WTC11 (cell line): ENCODE results near the gene TMEM161B.

Source experiments
- CBFB ChIP-seq: sonication (generic); formaldehyde crosslinking; IDR thresholded peaks from 2 replicates; pipeline ENCODE4 v1.8.1; 2022; ENCODE audit warnings: mild to moderate bottlenecking, low read depth, missing genetic modification reagents
- CTCF ChIP-seq: fragments of 200-600 bp; IDR thresholded peaks from 2 replicates; pipeline ENCODE4 v1.8.0; 2022; ENCODE audit warnings: antibody characterized with exemption
- E2F5 ChIP-seq: sonication (generic); formaldehyde crosslinking; IDR thresholded peaks from 2 replicates; pipeline ENCODE4 v1.8.1; 2022; ENCODE audit warnings: mild to moderate bottlenecking, moderate library complexity, missing genetic modification reagents
- ESRRA ChIP-seq: sonication (generic); formaldehyde crosslinking; IDR thresholded peaks from 2 replicates; pipeline ENCODE4 v1.8.1; 2022; ENCODE audit warnings: mild to moderate bottlenecking, missing genetic modification reagents, borderline replicate concordance
- FOXP1 ChIP-seq: sonication (generic); formaldehyde crosslinking; IDR thresholded peaks from 2 replicates; pipeline ENCODE4 v1.8.0; 2022; ENCODE audit warnings: missing genetic modification reagents, mild to moderate bottlenecking, moderate library complexity, borderline replicate concordance
- NFYB ChIP-seq: sonication (generic); formaldehyde crosslinking; conservative IDR thresholded peaks from 2 replicates; pipeline ENCODE4 v1.8.0; 2022; ENCODE audit warnings: low read depth, missing genetic modification reagents
- ZBTB21 ChIP-seq: sonication (generic); formaldehyde crosslinking; IDR thresholded peaks from 2 replicates; pipeline ENCODE4 v1.8.1; 2023; ENCODE audit warnings: mild to moderate bottlenecking, missing genetic modification reagents, borderline replicate concordance
- ZNF317 ChIP-seq: sonication (generic); formaldehyde crosslinking; IDR thresholded peaks from 2 replicates; pipeline ENCODE4 v1.8.1; 2023; ENCODE audit warnings: low read depth, mild to moderate bottlenecking, moderate library complexity, missing genetic modification reagents, borderline replicate concordance

GRCh38 chr5:88251048-88251711 is 17.5 kb downstream of the TMEM161B start:
- TF ChIP-seq CTCF (no peak), FOXP1 (no peak), E2F5 (CRISPR knock-in tag) (no peak), CBFB (CRISPR knock-in tag) (no peak), ZNF317 (CRISPR knock-in tag) (no peak), NFYB (no peak), ZBTB21 (CRISPR knock-in tag) (no peak), ESRRA (no peak)
